ENCODE measurements around the gene MIPOL1.

DNA sequence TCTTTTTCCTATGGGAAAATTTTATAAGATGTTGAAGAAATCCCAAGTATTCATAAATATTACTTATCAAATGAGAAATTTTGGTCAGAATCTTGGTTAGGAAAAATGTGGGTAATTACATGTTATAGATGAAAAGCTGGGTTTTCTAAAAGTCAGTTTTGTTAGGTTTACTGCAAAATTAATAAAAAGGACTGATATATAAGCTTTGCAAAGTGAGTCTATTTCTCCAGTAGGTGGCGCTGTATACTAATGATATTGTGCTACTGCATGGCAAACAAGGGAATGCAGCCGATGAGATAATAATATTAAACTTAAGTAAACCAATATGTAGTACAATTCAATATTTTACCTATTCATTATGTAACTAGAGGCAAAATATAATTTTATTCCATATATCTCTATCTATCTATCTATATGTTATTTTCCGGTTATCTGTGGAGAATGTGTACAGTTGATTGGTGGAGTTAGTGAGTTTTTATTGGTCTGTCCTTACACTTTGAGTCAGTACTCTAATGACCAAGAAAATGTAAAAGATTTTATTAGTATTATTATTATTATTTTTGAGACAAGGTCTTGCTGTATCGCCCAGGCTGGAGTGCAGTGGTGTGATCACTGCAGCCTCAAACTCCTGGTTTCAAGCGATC lies 32.9 kb downstream of the MIPOL1 start:
- TF ChIP-seq, protein P1, sequence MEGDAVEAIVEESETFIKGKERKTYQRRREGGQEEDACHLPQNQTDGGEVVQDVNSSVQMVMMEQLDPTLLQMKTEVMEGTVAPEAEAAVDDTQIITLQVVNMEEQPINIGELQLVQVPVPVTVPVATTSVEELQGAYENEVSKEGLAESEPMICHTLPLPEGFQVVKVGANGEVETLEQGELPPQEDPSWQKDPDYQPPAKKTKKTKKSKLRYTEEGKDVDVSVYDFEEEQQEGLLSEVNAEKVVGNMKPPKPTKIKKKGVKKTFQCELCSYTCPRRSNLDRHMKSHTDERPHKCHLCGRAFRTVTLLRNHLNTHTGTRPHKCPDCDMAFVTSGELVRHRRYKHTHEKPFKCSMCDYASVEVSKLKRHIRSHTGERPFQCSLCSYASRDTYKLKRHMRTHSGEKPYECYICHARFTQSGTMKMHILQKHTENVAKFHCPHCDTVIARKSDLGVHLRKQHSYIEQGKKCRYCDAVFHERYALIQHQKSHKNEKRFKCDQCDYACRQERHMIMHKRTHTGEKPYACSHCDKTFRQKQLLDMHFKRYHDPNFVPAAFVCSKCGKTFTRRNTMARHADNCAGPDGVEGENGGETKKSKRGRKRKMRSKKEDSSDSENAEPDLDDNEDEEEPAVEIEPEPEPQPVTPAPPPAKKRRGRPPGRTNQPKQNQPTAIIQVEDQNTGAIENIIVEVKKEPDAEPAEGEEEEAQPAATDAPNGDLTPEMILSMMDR (IDR thresholded peaks at IDR 0.05) = peak; percentile 52 to 96 (median 58)
- no peak for TF ChIP-seq POLR2A (IDR thresholded peaks at IDR 0.05)
